ENCODE results near the gene CCDC187.

GRCh38 chr9:136331556-136332481 lies 27.9 kb upstream of the CCDC187 start:
- TF ChIP-seq POLR2AphosphoS5 (IDR thresholded peaks at IDR 0.05) (no peak), TAF1 (IDR thresholded peaks at IDR 0.05; ENCODE audit: low read depth) (no peak), CTCF (IDR thresholded peaks at IDR 0.05; ENCODE audit: poor library complexity, severe bottlenecking) (no peak), EZH2 (IDR thresholded peaks at IDR 0.05; ENCODE audit: borderline replicate concordance, insufficient read depth, low read length, poor library complexity, severe bottlenecking) (no peak), EP300 (conservative IDR thresholded peaks at IDR 0.05; ENCODE audit: poor library complexity, severe bottlenecking) (no peak), REST (IDR thresholded peaks at IDR 0.05; ENCODE audit: borderline replicate concordance) (no peak), SMC3 (conservative IDR thresholded peaks at IDR 0.05; ENCODE audit: poor library complexity) (no peak), RAD21 (conservative IDR thresholded peaks at IDR 0.05) (no peak)

All from neural cell (in vitro differentiated cells).